OCI-LY7 (cell line): Measurements from ENCODE around the gene VENTX. TPM values are rescaled to one million over a fixed set of nuclear protein-coding genes. Genes with fewer than 3 reads are reported as not detected.

Experiments
- BruUV-seq: library from RNA; stranded (reverse); fragments of 400-500 nt; replicated peaks from 2 replicates; lab custom pipeline; 2021; lab: Mats Ljungman, UMichigan
- CTCF ChIA-PET: fragments of 300-600 bp; sonication (Branson Sonifier 250); formaldehyde crosslinking; loops from one replicate; lab custom pipeline; 2022; ENCODE audit warnings: antibody characterized with exemption; ENCODE audit not compliant: unreplicated experiment; lab: Charles Lee
- POLR2A ChIA-PET: fragments of 300-600 bp; sonication (Branson Sonifier 250); formaldehyde crosslinking; loops from one replicate; lab custom pipeline; 2022; ENCODE audit warnings: antibody characterized with exemption; lab: Charles Lee
- DNase-seq: peaks from one replicate; pipeline ENCODE4 v3.0.0-alpha.2; 2015; ENCODE audit warnings: low spot score
- H2AFZ ChIP-seq: fragments of 200-600 bp; sonication (generic), shearing (Covaris generic); 2 replicates; pipeline ENCODE4 v1.6.1; 2014; ENCODE audit warnings: mild to moderate bottlenecking, antibody characterized with exemption, low read length, moderate library complexity
- H3K27ac ChIP-seq: fragments of 200-600 bp; sonication (generic); 2 replicates; pipeline ENCODE4 v1.5.1; 2014; ENCODE audit warnings: mixed run types, low read depth, mild to moderate bottlenecking, moderate library complexity, low read length, inconsistent platforms; ENCODE audit not compliant: poor library complexity, severe bottlenecking
- H3K36me3 ChIP-seq: fragments of 200-600 bp; sonication (generic); 2 replicates; pipeline ENCODE4 v1.6.1; 2014; ENCODE audit warnings: mild to moderate bottlenecking, antibody characterized with exemption, low read length, moderate library complexity, mixed read lengths; ENCODE audit not compliant: insufficient read depth
- H3K4me1 ChIP-seq: fragments of 200-600 bp; sonication (generic); 2 replicates; pipeline ENCODE4 v1.5.1; 2014; ENCODE audit warnings: mild to moderate bottlenecking, low read length; ENCODE audit not compliant: insufficient read depth, poor library complexity, severe bottlenecking
- H3K4me2 ChIP-seq: fragments of 200-600 bp; sonication (generic); 2 replicates; pipeline ENCODE4 v1.6.1; 2014; ENCODE audit warnings: mild to moderate bottlenecking, low read length
- H3K4me3 ChIP-seq: fragments of 200-600 bp; sonication (generic); 2 replicates; pipeline ENCODE4 v1.5.1; 2014; ENCODE audit warnings: mild to moderate bottlenecking, low read depth, low read length; ENCODE audit not compliant: poor library complexity, severe bottlenecking
- H3K79me2 ChIP-seq: fragments of 200-600 bp; sonication (generic); 2 replicates; pipeline ENCODE4 v1.6.1; 2016; ENCODE audit warnings: low read depth, mild to moderate bottlenecking, low read length, moderate library complexity, mixed read lengths; ENCODE audit not compliant: insufficient read depth
- H3K9me2 ChIP-seq: fragments of 200-600 bp; sonication (generic); 2 replicates; pipeline ENCODE4 v1.6.1; 2016; ENCODE audit warnings: mild to moderate bottlenecking, low read length, mixed read lengths; ENCODE audit not compliant: insufficient read depth
- H3K9me3 ChIP-seq: fragments of 200-600 bp; sonication (generic); 2 replicates; pipeline ENCODE4 v1.6.1; 2014; ENCODE audit warnings: mild to moderate bottlenecking, mixed run types, low read length, mixed read lengths
- H4K20me1 ChIP-seq: fragments of 200-600 bp; sonication (generic); 2 replicates; pipeline ENCODE4 v1.6.1; 2014; ENCODE audit warnings: mild to moderate bottlenecking, antibody characterized with exemption, low read length, moderate library complexity, mixed read lengths; ENCODE audit not compliant: insufficient read depth
- CTCF ChIP-seq: fragments of 200-600 bp; sonication (generic); conservative IDR thresholded peaks from 2 replicates; pipeline ENCODE4 v1.5.1; 2014; ENCODE audit warnings: mild to moderate bottlenecking, antibody characterized with exemption, low read length, moderate library complexity, mixed read lengths
- EZH2phosphoT487 ChIP-seq: fragments of 200-600 bp; sonication (generic); IDR thresholded peaks from 2 replicates; pipeline ENCODE4 v1.6.1; 2018; ENCODE audit warnings: low read depth, borderline replicate concordance, mild to moderate bottlenecking, mixed run types, antibody characterized with exemption, low read length, moderate library complexity, mixed read lengths
- intact Hi-C: fragments of 100-400 bp; cut with micrococcal nuclease; formaldehyde crosslinking; loops from one replicate; pipeline ENCODE4 v1.10.0; 2022; ENCODE audit not compliant: unreplicated experiment
- total RNA-seq, 2 experiments: library from RNA; depleted of rRNA in 1 of 2; stranded (reverse); fragments of >200 nt in 1 of 2; shearing (Covaris generic) in 1 of 2; gene quantifications; 2 replicates each; pipeline ENCODE4 v1.2.3, GENCODE V29; 2014 to 2022

Gene VENTX
- total RNA-seq, 2 experiments from 2014 or later = not detected

GRCh38 chr10:133191651-133192050 lies 46.0 kb upstream of the VENTX start:
- no peak for TF ChIP-seq CTCF
- no peak for TF ChIP-seq EZH2phosphoT487
- Histone ChIP-seq H3K4me3 (no peak overlapping the region), H4K20me1 (no peaks in the 10 kb centered on the region), H3K4me1 (no peaks in the 10 kb centered on the region), H3K4me2 (no peak overlapping the region), H3K9me2 (no peaks in the 10 kb centered on the region), H3K9me3 (no peaks in the 10 kb centered on the region), H3K79me2 (no peaks in the 10 kb centered on the region), H3K36me3 (no peaks in the 10 kb centered on the region), H3K27ac (no peak overlapping the region), H2AFZ (no peak overlapping the region)
- no TSS peak for BruUV-seq
- POLR2A ChIA-PET = no interaction called here
- intact Hi-C loops = no loop called here
- CTCF ChIA-PET = no interaction called here
- DNase-seq = no peak

GRCh38 chr10:133194151-133194550 lies 43.5 kb upstream of the VENTX start:
- CTCF ChIA-PET = no interaction called here
- no peak overlapping the region for H3K4me3 ChIP-seq
- H3K9me2 ChIP-seq = no peaks in the 10 kb centered on the region
- no peak overlapping the region for H3K4me2 ChIP-seq
- H3K9me3 ChIP-seq = no peaks in the 10 kb centered on the region
- no peaks in the 10 kb centered on the region for H4K20me1 ChIP-seq
- POLR2A ChIA-PET = no interaction called here
- DNase-seq = no peak
- H2AFZ ChIP-seq = no peak overlapping the region
- no peaks in the 10 kb centered on the region for H3K79me2 ChIP-seq
- intact Hi-C loops = no loop called here
- TF ChIP-seq CTCF (no peak), EZH2phosphoT487 (no peak)
- no peaks in the 10 kb centered on the region for H3K36me3 ChIP-seq
- H3K4me1 ChIP-seq = no peaks in the 10 kb centered on the region
- no peak overlapping the region for H3K27ac ChIP-seq
- no TSS peak for BruUV-seq

GRCh38 chr10:133195096-133195495 lies 42.6 kb upstream of the VENTX start:
- no peaks in the 10 kb centered on the region for H3K79me2 ChIP-seq
- no peaks in the 10 kb centered on the region for H3K9me2 ChIP-seq
- ChIA-PET POLR2A (no interaction called here), CTCF (no interaction called here)
- H2AFZ ChIP-seq = no peak overlapping the region
- no peak for DNase-seq
- H3K4me1 ChIP-seq = no peaks in the 10 kb centered on the region
- H3K9me3 ChIP-seq = no peaks in the 10 kb centered on the region
- H4K20me1 ChIP-seq = no peaks in the 10 kb centered on the region
- no peak overlapping the region for H3K27ac ChIP-seq
- no TSS peak for BruUV-seq
- H3K4me2 ChIP-seq = no peak overlapping the region
- intact Hi-C loops = no loop called here
- TF ChIP-seq EZH2phosphoT487 = no peak
- no peak for TF ChIP-seq CTCF
- no peak overlapping the region for H3K4me3 ChIP-seq
- no peaks in the 10 kb centered on the region for H3K36me3 ChIP-seq
